ENCODE data around the gene YRDC. TPM values are rescaled to one million over a fixed set of nuclear protein-coding genes. Genes with fewer than 3 reads are reported as not detected.

Gene YRDC
- total RNA-seq, 1 experiment from 2014 or later: 41.8 TPM

DNA sequence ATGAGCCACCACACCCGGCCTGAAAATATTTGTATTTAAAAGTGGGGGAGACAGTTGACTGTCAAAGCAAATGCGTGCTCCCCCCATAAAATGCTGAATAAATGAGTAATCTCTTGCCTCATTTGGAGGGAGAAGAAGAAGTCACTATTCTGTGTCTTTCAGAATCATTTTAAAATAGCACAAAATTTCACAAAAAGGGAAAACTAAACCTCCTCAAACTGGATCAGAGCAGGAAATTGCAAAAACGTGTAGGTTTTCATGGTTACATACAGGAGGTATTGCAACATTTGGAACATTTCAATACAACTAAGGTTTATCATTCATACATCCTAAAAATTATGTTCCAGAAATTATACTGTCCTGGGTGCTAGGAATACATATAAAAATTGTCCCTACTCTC is 37.8 kb upstream of the YRDC start:
- Histone ChIP-seq H3K27me3 (ENCODE audit: low read length) (no peaks in the 10 kb centered on the region), H4K20me1 (ENCODE audit: low read length) (0 out of 2 replicates have a peak, but pooled peaks cover under 1% of the 10 kb centered on the region), H3K9ac (ENCODE audit: low read length) (no peak overlapping the region), H3K4me2 (ENCODE audit: low read length) (no peak overlapping the region), H3K79me2 (ENCODE audit: low read length) (peaks cover 37% of the 10 kb centered on the region), H2AFZ (ENCODE audit: low read length) (no peak overlapping the region), H3F3A (ENCODE audit: low read length, unreplicated experiment) (no peaks in the 10 kb centered on the region), H3K9me2 (replicated peaks; ENCODE audit: low read length) (no peaks in the 10 kb centered on the region), H3K27ac (ENCODE audit: low read length) (no peak overlapping the region), H3K4me1 (ENCODE audit: insufficient read depth, low read length) (peaks cover 4% of the 10 kb centered on the region), H3K4me3 (ENCODE audit: low read length) (no peak overlapping the region), H3K9me3 (ENCODE audit: low read length) (no peaks in the 10 kb centered on the region), H3K36me3 (ENCODE audit: low read depth, low read length) (peaks cover 7% of the 10 kb centered on the region; the same call in 1 of the 2 replicates)
- DNase-seq (no peak), ATAC-seq (no peak)
- intact Hi-C loops (cut with micrococcal nuclease): no loop called here
- ChIA-PET CTCF (no interaction called here), POLR2A (ENCODE audit: unreplicated experiment) (interaction anchor here (0.6 kb wide), 1 partner anchor 173 kb away, joined by 3 read pairs; no protein-coding TSS in a partner anchor)
- no TSS peak for BruUV-seq (replicated peaks)
- TF ChIP-seq EZH2phosphoT487 (IDR thresholded peaks at IDR 0.05; ENCODE audit: borderline replicate concordance, low read length): no peak
- no peak for TF ChIP-seq EZH2 (IDR thresholded peaks at IDR 0.05; ENCODE audit: low read length, unreplicated experiment)
- TF ChIP-seq, protein P1, sequence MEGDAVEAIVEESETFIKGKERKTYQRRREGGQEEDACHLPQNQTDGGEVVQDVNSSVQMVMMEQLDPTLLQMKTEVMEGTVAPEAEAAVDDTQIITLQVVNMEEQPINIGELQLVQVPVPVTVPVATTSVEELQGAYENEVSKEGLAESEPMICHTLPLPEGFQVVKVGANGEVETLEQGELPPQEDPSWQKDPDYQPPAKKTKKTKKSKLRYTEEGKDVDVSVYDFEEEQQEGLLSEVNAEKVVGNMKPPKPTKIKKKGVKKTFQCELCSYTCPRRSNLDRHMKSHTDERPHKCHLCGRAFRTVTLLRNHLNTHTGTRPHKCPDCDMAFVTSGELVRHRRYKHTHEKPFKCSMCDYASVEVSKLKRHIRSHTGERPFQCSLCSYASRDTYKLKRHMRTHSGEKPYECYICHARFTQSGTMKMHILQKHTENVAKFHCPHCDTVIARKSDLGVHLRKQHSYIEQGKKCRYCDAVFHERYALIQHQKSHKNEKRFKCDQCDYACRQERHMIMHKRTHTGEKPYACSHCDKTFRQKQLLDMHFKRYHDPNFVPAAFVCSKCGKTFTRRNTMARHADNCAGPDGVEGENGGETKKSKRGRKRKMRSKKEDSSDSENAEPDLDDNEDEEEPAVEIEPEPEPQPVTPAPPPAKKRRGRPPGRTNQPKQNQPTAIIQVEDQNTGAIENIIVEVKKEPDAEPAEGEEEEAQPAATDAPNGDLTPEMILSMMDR (conservative IDR thresholded peaks at IDR 0.05; ENCODE audit: low read depth, low read length): no peak

- H3K27me3 ChIP-seq (ENCODE audit: low read length): no peaks in the 10 kb centered on the region
- ChIA-PET CTCF (no interaction called here), POLR2A (ENCODE audit: unreplicated experiment) (interaction anchor here (0.6 kb wide), 1 partner anchor 174 kb away, joined by 3 read pairs; no protein-coding TSS in a partner anchor)
- H3K9ac ChIP-seq (ENCODE audit: low read length): no peak overlapping the region
- no peaks in the 10 kb centered on the region for H4K20me1 ChIP-seq (ENCODE audit: low read length)
- no peak overlapping the region for H3K4me2 ChIP-seq (ENCODE audit: low read length)
- no peak overlapping the region for H3K27ac ChIP-seq (ENCODE audit: low read length)
- no peaks in the 10 kb centered on the region for H3K4me1 ChIP-seq (ENCODE audit: insufficient read depth, low read length)
- no peak overlapping the region for H3K4me3 ChIP-seq (ENCODE audit: low read length)
- BruUV-seq (replicated peaks): no TSS peak
- no peak overlapping the region for H2AFZ ChIP-seq (ENCODE audit: low read length)
- peaks cover 31% of the 10 kb centered on the region for H3K79me2 ChIP-seq (ENCODE audit: low read length)
- no peak for ATAC-seq
- intact Hi-C loops (cut with micrococcal nuclease): no loop called here
- TF ChIP-seq EZH2phosphoT487 (IDR thresholded peaks at IDR 0.05; ENCODE audit: borderline replicate concordance, low read length) (no peak), EZH2 (IDR thresholded peaks at IDR 0.05; ENCODE audit: low read length, unreplicated experiment) (no peak)
- TF ChIP-seq, protein P1 (conservative IDR thresholded peaks at IDR 0.05; ENCODE audit: low read depth, low read length): no peak
- no peaks in the 10 kb centered on the region for H3K9me2 ChIP-seq (replicated peaks; ENCODE audit: low read length)
- peaks cover 7% of the 10 kb centered on the region; the same call in 1 of the 2 replicates for H3K36me3 ChIP-seq (ENCODE audit: low read depth, low read length)
- DNase-seq: no peak
- H3F3A ChIP-seq (ENCODE audit: low read length, unreplicated experiment): no peaks in the 10 kb centered on the region
- no peaks in the 10 kb centered on the region for H3K9me3 ChIP-seq (ENCODE audit: low read length)
Observed at GRCh38 chr1:37845049-37845646, 37.1 kb upstream of the YRDC start.

DNA sequence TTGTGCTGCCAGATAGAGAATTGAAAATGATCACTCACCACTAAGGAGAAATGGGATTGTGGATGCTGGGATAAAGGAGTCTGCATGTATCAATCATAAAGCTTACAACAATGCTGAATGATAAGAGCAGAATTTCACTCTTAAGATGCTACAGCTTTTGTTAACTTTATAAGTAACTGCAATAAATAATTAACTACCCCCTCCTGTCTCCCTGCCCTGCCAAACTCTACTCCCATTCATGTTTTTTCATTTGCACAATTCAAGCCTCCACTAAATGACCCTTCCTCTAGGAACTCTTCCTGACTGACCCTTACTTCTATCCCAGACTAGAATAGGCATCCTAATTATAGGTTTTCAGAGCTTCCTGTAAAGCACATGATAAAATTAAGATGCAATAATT is 36.5 kb upstream of the YRDC start:
- Histone ChIP-seq H3K4me2 (ENCODE audit: low read length) (no peak overlapping the region), H2AFZ (ENCODE audit: low read length) (no peak overlapping the region), H3K36me3 (ENCODE audit: low read depth, low read length) (peaks cover 13% of the 10 kb centered on the region; the same call in 1 of the 2 replicates), H3K9me2 (replicated peaks; ENCODE audit: low read length) (no peaks in the 10 kb centered on the region), H4K20me1 (ENCODE audit: low read length) (no peaks in the 10 kb centered on the region), H3K4me1 (ENCODE audit: insufficient read depth, low read length) (no peaks in the 10 kb centered on the region), H3K27ac (ENCODE audit: low read length) (no peak overlapping the region), H3K9me3 (ENCODE audit: low read length) (no peaks in the 10 kb centered on the region), H3K27me3 (ENCODE audit: low read length) (no peaks in the 10 kb centered on the region), H3K4me3 (ENCODE audit: low read length) (no peak overlapping the region), H3K9ac (ENCODE audit: low read length) (no peak overlapping the region), H3K79me2 (ENCODE audit: low read length) (peaks cover 25% of the 10 kb centered on the region), H3F3A (ENCODE audit: low read length, unreplicated experiment) (no peaks in the 10 kb centered on the region)
- ATAC-seq (no peak), DNase-seq (no peak)
- BruUV-seq (replicated peaks): no TSS peak
- POLR2A ChIA-PET (ENCODE audit: unreplicated experiment): no interaction called here
- no peak for TF ChIP-seq EZH2 (IDR thresholded peaks at IDR 0.05; ENCODE audit: low read length, unreplicated experiment)
- no peak for TF ChIP-seq EZH2phosphoT487 (IDR thresholded peaks at IDR 0.05; ENCODE audit: borderline replicate concordance, low read length)
- TF ChIP-seq, protein P1 (conservative IDR thresholded peaks at IDR 0.05; ENCODE audit: low read depth, low read length): no peak
- CTCF ChIA-PET: no interaction called here
- intact Hi-C loops (cut with micrococcal nuclease): no loop called here

All from PC-3 (cell line).